SW480 (cell line): ENCODE results near the gene OR52R1.
"Not testable (repeated sequence)": the region's sequence is repeated elsewhere in the genome, so short reads cannot be mapped to it uniquely, and the experiment has no call there.

ENCODE experiments used
- DNase-seq: peaks from one replicate; pipeline ENCODE4 v3.0.0-alpha.2; 2016; ENCODE audit warnings: low spot score

The OR52R1 gene

DNA sequence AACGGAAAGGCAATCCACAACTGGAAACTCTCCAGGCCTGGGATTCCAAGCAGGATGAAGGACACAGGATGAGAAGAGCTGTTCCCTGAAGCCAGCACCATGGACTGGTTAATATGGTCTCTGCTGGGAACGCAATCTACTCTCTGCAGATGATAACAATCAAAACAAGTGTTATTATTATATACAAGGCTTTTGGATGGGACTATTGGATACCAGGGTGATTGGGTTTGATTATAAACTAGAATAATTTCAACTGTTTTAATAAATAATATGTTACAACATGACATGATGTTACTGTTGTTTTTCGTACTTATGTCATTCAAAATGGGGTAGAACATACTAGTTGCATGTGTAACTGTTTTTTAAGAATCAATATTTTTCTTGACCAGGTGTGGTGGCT, at the start of gene OR52R1:
Gene OR52R1, minus strand, starts transcription at position 101 of the 400 bp plus-strand sequence. Its CDS starts 0 bp downstream, at position 101.
- DNase-seq = no peak

DNA sequence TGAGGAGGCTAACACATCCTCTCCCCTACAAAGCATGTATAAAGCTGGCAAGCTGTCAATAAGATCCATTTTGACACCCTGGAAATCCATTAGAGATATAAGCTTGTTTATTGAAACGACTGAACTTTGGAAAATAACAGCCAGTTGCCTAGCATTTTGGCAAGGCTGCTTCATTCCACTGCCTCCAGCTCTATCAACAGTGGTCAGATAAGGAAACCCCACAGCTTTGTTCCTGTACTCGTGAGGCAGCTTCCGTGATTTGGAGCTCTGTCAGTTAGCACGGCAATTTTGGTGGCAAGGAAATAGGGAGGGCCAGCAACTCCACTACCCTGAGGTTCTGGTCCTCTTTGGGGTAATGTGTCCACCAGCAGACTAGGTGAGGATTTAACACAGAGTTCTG, 46.9 kb upstream of the OR52R1 start:
- DNase-seq = no peak

DNA sequence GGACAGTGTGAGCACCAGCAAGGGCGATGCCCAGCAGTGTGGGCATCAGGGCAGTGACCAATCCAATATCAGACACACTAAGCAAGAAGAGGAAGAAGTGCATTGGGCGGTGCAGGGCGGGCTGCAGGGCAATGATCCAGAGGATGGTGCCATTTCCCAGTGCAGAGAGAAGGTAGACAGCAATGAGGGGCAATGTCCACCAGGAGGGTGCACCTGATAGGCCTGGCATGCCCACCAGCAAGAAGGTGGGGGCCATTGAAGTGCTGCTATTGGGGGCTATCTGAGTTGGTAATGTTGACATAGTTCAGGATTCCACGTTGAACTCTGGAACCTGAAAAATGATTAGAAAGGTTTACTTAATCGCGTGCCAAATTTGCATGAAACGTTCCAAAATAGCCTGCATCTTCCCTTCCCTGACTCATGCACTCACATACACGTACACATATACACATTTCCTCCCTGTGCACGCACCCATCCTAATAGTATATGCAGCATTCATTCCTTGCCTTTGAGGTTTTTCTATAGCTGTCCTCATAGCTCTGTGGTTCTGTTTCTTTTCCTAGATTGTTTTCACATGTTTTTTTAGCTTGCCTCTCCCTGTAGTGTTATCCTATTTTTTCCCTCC, 44.8 kb upstream of the OR52R1 start, which contains the start of gene OR51S1:
Gene OR51S1, minus strand, starts transcription at position 301 of the 625 bp plus-strand sequence. Its CDS starts 0 bp downstream, at position 301.
- DNase-seq = no peak

DNA sequence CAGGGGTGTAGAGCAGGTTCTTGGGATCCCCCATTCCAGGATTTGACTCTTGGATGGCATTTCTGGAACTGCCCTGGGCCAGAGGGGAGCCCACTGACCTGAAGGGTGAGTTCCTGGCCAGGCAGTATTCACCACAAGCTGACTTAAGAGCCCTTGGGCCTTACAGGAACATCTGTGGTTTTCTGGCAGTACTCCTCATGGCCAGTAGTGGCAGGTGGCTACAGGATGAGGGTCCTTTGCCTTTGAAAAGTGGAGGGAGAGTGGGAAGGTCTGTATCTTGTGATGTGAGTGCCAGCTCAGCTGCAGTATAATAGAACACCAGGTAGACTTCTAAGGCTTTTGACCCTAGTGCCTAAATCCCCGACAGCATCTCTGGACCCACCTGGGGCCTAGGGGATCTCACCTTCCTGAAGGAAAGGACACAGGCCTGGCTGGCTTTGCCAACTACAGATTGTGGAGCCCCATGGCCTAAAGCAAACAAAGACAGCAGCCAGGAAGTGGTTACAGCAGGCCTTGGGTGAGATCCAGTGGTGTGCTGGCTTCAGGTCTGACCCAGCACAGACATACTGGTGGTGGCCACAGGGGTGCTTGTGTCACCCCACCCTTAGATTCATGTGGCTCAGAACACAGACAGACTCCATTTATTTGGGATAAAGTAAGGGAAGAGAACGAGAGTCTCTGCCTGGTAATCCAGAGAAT, 35.8 kb upstream of the OR52R1 start:
- no peak for DNase-seq

DNA sequence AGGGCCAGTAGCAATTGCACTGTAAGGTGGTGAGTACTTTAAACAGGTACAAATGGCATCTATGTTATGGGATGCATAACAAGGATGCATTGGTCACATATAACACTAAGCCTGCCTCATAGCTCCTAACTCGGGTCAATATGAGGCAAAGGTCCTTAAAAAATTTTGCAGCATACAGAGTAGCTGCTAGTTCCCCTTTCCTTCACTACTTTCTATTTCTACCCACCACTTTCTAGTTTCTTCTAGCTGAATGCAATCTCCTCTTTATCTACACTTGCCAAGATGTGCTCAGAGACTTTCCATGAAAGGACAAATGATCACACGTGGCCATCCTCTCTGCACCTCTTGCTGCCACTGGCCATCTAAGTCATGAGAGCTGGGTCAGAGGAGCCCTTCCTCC, 26.7 kb upstream of the OR52R1 start:
- DNase-seq = no peak

DNA sequence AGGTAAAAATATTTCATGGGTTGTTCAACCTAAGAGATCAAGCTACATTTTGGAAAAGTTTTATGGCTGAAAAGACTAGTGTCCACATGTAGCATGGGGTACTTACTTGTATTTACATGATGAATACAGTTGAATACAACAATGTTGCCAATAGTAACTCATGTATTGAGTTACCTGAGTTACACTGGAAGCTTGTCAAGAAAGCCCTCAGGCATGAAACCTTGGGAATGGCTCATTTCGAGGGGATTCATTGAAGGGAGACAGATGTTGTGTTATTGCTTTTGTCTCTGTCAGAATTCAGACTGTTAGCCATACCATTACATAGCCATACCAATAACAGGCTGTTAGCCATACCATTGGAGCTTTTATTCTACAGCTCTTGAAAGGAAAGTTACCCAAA, 26.2 kb upstream of the OR52R1 start:
- no peak for DNase-seq

DNA sequence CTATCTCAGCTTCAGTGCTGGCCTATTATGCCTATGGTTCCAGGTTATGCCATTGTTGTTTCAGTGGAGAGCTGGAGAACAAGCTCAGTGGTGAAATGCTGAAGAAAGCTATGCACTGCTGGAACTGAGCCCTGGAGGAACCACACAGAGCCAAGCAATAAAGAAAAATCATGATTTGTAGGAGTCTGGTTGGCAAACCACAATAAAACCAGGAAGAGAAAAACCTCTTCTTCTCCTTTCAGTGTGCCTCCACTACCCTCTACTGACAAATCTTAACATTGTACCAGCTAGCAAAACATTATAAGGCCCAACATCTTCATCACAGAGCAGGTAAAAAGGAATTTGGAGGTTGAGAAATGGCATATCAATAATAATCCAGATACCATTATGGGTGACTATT, 22.2 kb upstream of the OR52R1 start:
- DNase-seq = peak; percentile 5

DNA sequence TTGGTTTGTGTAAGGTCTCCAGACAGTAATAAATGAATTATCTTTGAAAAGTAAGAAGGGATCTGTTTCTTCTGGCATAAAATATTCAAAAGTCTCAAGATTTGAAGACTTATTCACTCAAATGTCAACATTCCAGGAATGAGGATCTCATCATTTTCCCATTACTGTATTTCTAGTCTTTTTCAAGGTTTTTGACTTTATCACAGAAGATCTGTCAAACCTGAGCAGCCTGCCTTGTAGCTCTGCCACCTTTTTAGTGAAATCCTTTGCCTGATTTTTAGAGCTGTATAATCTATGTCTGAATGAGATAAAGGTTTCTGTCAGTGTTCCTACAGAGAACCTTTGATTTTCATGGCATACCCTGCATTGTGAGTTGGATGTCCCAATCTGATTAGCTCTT, 21.0 kb upstream of the OR52R1 start:
- DNase-seq = no peak

DNA sequence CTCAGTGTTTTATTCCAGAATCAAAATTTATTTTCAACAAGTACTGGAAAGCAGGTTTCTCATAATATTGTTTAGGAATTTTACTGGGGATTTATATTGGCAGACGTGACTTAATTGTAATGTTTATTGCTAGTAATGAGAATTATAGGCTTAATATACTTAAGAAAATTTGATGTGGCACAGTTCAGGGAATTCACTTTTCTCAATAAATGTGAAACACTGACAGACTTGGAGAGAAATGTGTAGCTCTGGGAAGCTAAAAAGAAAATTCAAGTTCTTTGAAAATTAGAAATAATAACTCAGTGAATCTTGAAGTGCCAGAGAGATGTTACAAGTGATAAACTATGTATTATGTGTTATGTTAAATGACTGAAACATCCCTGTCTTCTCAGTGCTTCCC, 16.8 kb upstream of the OR52R1 start, which contains the start of gene OR51F2:
Gene OR51F2, plus strand, starts transcription at position 301 of the 400 bp plus-strand sequence. CDS start 101 bp downstream, outside the sequence.
- DNase-seq = no peak

DNA sequence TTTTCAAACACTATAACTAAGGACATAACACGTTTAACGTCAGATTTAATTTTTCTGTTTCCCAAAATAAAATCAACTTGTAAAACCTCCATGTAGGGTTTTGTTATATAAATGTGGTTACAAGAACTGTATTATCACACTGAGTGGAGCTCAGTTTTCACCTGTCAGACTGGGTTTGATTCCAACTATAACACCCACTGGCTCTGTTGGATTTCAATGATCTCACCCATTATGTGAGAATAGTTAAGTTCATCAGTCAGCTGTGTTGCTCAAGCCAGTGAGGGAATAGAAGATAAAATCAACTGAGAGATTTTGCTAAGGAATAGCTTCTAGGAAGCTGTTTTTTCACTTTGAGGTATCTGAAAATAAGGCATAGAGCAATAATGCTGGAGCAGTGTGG, 5.1 kb upstream of the OR52R1 start:
- no peak for DNase-seq

DNA sequence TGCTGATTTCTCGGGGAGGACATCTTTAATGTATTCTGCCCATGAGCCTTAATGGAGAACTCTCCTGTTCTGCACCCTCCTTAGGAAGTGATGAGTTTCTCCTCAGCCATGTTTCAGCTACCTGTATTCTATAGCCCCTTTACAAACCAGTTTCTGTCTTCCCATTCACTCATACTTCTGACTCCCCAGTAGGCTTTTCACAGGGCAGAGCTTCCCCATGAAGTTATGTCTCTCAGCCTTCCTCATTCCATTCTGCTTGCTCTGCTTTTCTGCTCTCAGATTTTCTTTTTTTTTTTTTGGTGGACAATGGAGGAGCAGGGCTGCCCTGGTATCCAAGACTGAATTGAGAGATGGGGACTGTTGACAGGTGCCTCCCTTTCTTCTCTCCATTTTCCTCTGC, 4.3 kb upstream of the OR52R1 start:
- DNase-seq = no peak

DNA sequence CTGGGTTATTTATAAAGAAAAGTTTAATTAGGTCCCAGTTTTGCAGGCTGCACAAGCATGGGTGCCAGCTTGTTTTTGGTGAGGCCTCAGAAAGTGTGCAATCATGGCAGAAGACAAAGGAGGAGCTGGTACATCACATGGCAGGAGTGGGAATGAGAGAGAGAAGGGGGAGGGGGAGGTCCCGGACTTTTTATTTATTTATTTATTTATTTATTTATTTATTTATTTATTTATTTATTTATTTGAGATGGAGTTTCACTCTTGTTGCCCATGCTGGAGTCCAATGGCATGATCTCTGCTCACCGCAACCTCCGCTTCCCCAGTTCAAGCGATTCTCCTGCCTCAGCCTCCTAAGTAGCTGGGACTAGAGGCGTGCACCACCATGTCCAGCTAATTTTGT, 2.9 kb downstream of the OR52R1 start:
- not testable (repeated sequence) for DNase-seq

DNA sequence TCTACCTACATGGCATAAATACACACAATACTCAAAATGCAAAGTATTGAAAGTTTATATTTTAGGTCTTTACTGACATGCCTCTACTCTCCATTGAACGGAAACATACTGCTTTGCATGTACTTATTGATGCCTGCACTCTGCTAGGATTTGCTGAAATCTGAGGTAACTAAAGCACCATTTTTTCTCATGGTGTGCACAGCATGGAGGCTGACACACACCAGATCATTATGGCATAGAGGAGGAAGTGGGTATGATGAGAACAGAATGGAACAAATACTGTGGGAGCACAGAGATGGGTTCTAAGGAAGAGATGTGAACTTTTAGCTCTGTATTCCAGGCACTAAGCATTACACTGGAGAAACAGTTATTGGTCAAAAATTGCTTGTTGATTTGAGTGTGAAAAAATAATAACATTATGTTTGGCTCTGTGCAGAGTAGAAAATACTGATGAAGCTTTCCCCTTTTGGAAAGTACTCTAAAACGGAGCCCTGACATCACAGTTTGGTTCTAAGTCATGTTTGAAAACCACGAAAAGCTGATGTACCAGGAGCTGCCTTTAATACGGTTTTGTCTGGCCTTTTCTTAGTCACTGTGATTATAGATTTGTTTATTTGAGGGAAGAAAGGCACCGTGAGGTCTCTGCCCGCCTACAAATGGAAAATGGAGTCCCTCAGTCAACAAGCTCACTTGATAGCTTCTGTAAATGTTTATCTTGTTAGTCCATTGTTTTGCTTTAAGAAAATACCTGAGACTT, 5.6 kb downstream of the OR52R1 start:
- DNase-seq = no peak

DNA sequence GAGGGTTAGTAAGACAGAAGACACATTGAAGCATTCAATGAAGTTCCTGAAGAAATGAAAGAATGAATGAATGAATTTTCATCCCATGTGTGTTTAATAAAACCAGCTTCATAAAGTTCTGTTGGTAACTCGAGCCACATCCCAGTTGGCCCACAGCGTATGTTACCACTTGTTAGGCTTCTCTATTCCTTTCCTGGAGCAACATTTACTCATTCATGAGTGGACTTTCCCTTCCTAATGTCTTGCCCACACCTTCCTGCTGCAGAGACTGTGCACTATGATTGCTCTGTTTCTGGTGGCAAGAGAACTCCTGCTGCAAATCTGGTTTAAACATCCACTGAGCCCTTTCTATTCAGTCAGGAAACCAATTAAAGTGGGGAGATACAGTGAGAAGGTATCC, 7.0 kb downstream of the OR52R1 start:
- no peak for DNase-seq

DNA sequence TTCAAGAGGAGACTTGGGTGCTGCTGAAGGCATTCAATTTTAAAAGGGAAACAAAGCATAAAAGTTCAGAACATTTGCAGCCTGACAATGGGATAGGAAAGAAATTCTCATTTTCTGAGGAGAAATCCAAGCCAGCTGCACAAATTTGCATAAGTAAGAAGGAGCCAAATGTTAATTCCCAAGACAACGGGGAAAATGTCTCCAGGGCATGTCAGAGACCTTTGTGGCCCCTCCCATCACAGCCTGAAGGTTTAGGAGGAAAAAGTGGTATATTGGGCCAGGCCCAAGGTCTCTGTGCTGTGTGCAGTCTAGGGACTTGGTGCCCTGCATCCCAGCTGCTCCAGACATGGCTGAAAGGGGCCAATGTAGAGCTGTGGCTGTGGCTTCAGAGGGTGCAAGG, 21.7 kb downstream of the OR52R1 start:
- no peak for DNase-seq

DNA sequence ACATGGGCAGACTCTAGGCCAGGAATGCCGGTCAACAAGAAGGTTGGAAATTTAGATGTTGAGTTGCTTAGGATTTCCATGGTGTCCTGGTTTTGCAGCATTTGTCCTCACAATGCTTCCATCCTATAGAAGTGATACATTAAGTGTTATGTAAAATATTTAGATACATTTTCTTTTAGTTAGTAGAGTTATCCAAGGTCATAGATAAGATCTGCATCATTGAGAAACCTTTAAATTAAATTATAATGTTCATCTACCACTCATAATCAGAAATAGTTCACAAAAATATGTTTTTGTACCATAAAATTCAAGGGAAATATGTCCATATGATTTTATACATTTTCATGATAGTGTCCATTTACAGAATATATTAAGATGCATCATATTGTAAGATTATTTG, 34.3 kb downstream of the OR52R1 start, which contains the start of gene OR51F1:
Gene OR51F1, minus strand, starts transcription at position 101 of the 400 bp plus-strand sequence. Its CDS starts 0 bp downstream, at position 101.
- DNase-seq = no peak

DNA sequence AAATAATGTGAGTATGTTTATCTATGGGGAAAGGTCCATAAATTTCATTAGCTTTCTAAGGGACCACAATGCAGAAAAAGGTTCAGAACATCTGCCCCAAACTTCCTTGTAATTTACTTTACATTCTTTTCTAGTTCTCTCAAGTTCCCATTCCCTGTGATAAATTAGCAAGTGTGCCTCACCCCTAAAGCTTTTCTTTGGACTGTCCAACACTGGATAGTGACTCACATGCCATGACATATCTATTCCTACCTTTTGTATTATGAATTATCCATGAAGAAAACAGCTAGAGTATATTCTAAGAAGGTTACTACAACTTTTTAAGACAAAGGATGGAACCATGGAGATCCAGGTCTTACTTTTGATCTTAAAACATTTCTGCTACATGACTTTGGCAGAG, 36.1 kb downstream of the OR52R1 start:
- DNase-seq = no peak

DNA sequence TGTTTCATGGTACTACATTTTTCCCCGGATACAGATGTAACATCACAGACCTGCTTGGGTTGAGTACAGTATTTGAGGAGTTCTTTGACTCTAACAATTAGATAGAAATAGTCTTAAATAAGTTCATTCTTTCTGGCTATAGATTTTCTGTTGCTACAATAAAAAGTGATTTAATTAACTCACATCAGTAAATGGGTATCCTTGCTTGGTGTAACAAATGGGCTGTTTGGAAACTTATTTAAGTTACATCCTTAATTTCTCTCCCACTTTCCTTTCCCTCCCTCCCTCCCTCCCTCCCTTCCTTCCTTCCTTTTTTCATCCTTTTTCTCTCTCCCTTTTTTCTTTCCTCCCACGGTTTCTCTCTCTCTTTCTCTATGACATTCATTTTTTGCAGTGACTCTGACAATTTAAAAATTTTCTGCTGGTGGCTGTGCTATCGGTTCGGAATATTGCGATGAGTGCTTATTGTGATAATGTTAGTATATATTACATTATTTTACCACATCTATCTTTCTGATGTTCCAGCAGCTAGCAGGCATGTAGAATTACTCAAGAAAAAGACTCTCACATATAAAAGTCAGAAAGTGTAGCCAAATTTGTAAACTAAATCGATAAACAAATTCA, 37.6 kb downstream of the OR52R1 start:
- no peak for DNase-seq

DNA sequence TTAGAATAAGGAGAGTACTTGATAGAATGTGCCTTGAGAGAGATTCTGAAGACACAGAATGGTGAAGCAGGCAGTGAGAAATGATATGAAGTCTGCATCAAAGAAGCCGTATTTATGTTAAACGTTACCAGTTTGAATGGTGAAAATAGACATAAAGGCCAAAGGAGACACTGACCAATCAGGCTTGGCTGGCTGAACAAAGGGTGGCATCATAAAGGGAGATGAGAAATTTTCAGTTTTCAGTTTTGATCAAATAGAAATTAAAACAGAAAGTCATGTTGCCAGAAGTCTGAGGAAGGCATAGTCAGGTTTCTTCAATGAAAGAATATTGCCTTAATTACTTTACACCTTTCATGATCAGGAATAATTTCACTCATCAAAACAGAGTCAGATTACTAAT, 41.1 kb downstream of the OR52R1 start:
- DNase-seq = no peak
